Uterus (tissue), 4 donors: ENCODE measurements around the gene NKX2-8. TPM values are rescaled to one million over a fixed set of nuclear protein-coding genes. Genes with fewer than 3 reads are reported as not detected.
"Not testable (repeated sequence)": the region's sequence is repeated elsewhere in the genome, so short reads cannot be mapped to it uniquely, and the experiment has no call there.

ENCODE experiments used
- DNase-seq, 2 donors: peaks; one replicate each; pipeline ENCODE4 v3.0.0-alpha.2; 2019 to 2020
- H3K27ac ChIP-seq, 2 donors: fragments of 200-600 bp; sonication (generic); 1 replicate in 1 of 2; 2 replicates in 1 of 2; pipeline ENCODE4 v1.5.1; 2016 to 2018
- H3K27me3 ChIP-seq, 2 donors: fragments of 200-600 bp; sonication (generic); one replicate each; pipeline ENCODE4 v1.5.1; 2018 to 2019; ENCODE audit warnings: control low read depth in 1 of 2
- H3K36me3 ChIP-seq, 2 donors: fragments of 200-600 bp; sonication (generic); one replicate each; pipeline ENCODE4 v1.5.1; 2019; ENCODE audit warnings: control low read depth in 1 of 2
- H3K4me1 ChIP-seq, 2 donors: fragments of 200-600 bp; sonication (generic); one replicate each; pipeline ENCODE4 v1.5.1; 2018 to 2019; ENCODE audit warnings: control low read depth in 1 of 2
- H3K4me3 ChIP-seq, 2 donors: fragments of 200-600 bp; sonication (generic); 1 replicate in 1 of 2; 2 replicates in 1 of 2; pipeline ENCODE4 v1.5.1; 2018 to 2019; ENCODE audit warnings: mild to moderate bottlenecking in 1 of 2
- H3K9me3 ChIP-seq, 2 donors: fragments of 200-600 bp; sonication (generic); one replicate each; pipeline ENCODE4 v1.5.1; 2019; ENCODE audit warnings: control low read depth in 1 of 2
- CTCF ChIP-seq, 4 experiments: fragments of 200-600 bp in 2 of 4; fragments of 450-650 bp in 2 of 4; sonication (generic) in 2 of 4; IDR thresholded peaks; one replicate each; pipeline ENCODE4 v1.5.1; 2016 to 2019; ENCODE audit warnings: antibody characterized with exemption in 4 of 4, mild to moderate bottlenecking in 2 of 4, moderate library complexity in 1 of 4
- POLR2A ChIP-seq, 2 donors: fragments of 450-650 bp; IDR thresholded peaks; one replicate each; pipeline ENCODE4 v1.6.1; 2016; ENCODE audit warnings: antibody characterized with exemption in 2 of 2, mild to moderate bottlenecking in 1 of 2, moderate library complexity in 1 of 2
- intact Hi-C: fragments of 100-400 bp; cut with DNase I; formaldehyde crosslinking; loops from one replicate; pipeline ENCODE4 v1.15.1; 2023; ENCODE audit warnings: low total_unique reads
- total RNA-seq, 4 donors: library from RNA; depleted of rRNA in 3 of 4; stranded (reverse); fragments of >200 nt in 3 of 4; gene quantifications; one replicate each; pipeline versions ENCODE4 v1.1.0 to v1.2.4, GENCODE V29; 2014 to 2023
- donor health status: DM: yes; HTN: yes; CAD: no.

NKX2-8 gene
- total RNA-seq, 4 donors from 2014 or later = 0.46 TPM; not detected in 3

GRCh38 chr14:36555998-36556743, 26.2 kb downstream of the NKX2-8 start:
- Histone ChIP-seq H3K4me1 (no peaks in the 10 kb centered on the region), H3K27ac (no peak overlapping the region)
- intact Hi-C loops = no loop called here

GRCh38 chr14:36553656-36554260, 28.7 kb downstream of the NKX2-8 start:
- no peaks in the 10 kb centered on the region for H3K9me3 ChIP-seq
- TF ChIP-seq POLR2A (IDR thresholded peaks at IDR 0.05) = no peak
- peak; percentile 16 to 50 (median 32) for TF ChIP-seq CTCF (IDR thresholded peaks at IDR 0.05)
- no peaks in the 10 kb centered on the region for H3K27me3 ChIP-seq
- H3K4me3 ChIP-seq = no peak overlapping the region
- no peak for DNase-seq
- no peak overlapping the region for H3K27ac ChIP-seq
- intact Hi-C loops = no loop called here
- no peaks in the 10 kb centered on the region for H3K36me3 ChIP-seq
- no peaks in the 10 kb centered on the region for H3K4me1 ChIP-seq

More at GRCh38 chr14:36555998-36556743, 26.2 kb downstream of the NKX2-8 start:
- H3K9me3 ChIP-seq = no peaks in the 10 kb centered on the region
- no peaks in the 10 kb centered on the region for H3K36me3 ChIP-seq
- TF ChIP-seq CTCF (IDR thresholded peaks at IDR 0.05) (no peak), POLR2A (IDR thresholded peaks at IDR 0.05) (no peak)
- peaks cover 0 to 1% of the 10 kb centered on the region in 2 donors for H3K27me3 ChIP-seq
- DNase-seq = no peak
- H3K4me3 ChIP-seq = no peak overlapping the region

GRCh38 chr14:36550899-36551298, 31.5 kb downstream of the NKX2-8 start:
- Histone ChIP-seq H3K36me3 (no peaks in the 10 kb centered on the region), H3K4me1 (no peaks in the 10 kb centered on the region), H3K27me3 (peaks cover 0 to 9% of the 10 kb centered on the region in 2 donors), H3K9me3 (no peaks in the 10 kb centered on the region), H3K4me3 (no peak overlapping the region), H3K27ac (no peak overlapping the region)
- no peak for TF ChIP-seq CTCF (IDR thresholded peaks at IDR 0.05)
- DNase-seq = no peak
- intact Hi-C loops = no loop called here

- intact Hi-C loops, H3K36me3 ChIP-seq, DNase-seq, H3K27ac ChIP-seq, H3K4me3 ChIP-seq, H3K4me1 ChIP-seq, H3K9me3 ChIP-seq: not testable (repeated sequence)
- H3K27me3 ChIP-seq = peaks cover 0 to 19% of the 10 kb centered on the region in 2 donors
Measured at GRCh38 chr14:36544280-36544679, 38.1 kb downstream of the NKX2-8 start.

- peaks cover 0 to 12% of the 10 kb centered on the region in 2 donors for H3K27me3 ChIP-seq
- H3K4me1 ChIP-seq = no peaks in the 10 kb centered on the region
- H3K9me3 ChIP-seq = no peaks in the 10 kb centered on the region
- TF ChIP-seq CTCF (IDR thresholded peaks at IDR 0.05) (no peak), POLR2A (IDR thresholded peaks at IDR 0.05) (no peak)
- H3K36me3 ChIP-seq = no peaks in the 10 kb centered on the region
- no peak overlapping the region for H3K27ac ChIP-seq
- intact Hi-C loops = no loop called here
- DNase-seq = no peak
- no peak overlapping the region for H3K4me3 ChIP-seq
Measured at GRCh38 chr14:36538051-36538450, 44.4 kb downstream of the NKX2-8 start.

Other genes with a start within 250 kb of the NKX2-8 start
- not detected for gene NKX2-1, start 62.4 kb downstream of the NKX2-8 start, total RNA-seq
- gene PAX9, start 79.2 kb upstream of the NKX2-8 start, total RNA-seq = under 1 TPM in 3 of 4 donors, not detected in 1; 0.26 to 0.98 (median 0.29) TPM